ENCODE data around the gene FKBP5.

DNA sequence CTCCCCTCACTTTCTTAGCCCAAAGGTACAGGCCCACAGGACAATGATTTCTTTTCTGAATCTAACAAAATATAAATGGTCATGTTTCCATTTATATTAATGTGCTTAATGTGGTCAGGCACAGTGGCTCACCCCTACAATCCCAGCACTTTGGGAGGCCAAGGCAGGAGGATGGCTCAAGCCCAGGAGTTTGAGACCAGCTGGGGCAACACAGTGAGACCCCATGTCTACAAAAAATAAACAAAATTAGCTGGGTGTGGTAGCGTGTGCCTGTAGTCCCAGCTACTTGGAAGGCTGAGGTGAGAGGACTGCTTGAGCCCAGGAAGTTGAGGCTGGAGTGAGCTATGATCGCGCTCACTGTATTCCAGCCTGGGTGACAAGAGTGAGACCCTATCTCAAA is 98.8 kb downstream of the FKBP5 start:
- TF ChIP-seq CTCF (IDR thresholded peaks at IDR 0.05; ENCODE audit: poor library complexity, severe bottlenecking) = no peak
- TF ChIP-seq SMC3 (conservative IDR thresholded peaks at IDR 0.05; ENCODE audit: poor library complexity) = no peak
- no peak for TF ChIP-seq POLR2AphosphoS5 (IDR thresholded peaks at IDR 0.05)
- no peak for TF ChIP-seq EZH2 (IDR thresholded peaks at IDR 0.05; ENCODE audit: borderline replicate concordance, insufficient read depth, low read length, poor library complexity, severe bottlenecking)
- TF ChIP-seq, protein P1, sequence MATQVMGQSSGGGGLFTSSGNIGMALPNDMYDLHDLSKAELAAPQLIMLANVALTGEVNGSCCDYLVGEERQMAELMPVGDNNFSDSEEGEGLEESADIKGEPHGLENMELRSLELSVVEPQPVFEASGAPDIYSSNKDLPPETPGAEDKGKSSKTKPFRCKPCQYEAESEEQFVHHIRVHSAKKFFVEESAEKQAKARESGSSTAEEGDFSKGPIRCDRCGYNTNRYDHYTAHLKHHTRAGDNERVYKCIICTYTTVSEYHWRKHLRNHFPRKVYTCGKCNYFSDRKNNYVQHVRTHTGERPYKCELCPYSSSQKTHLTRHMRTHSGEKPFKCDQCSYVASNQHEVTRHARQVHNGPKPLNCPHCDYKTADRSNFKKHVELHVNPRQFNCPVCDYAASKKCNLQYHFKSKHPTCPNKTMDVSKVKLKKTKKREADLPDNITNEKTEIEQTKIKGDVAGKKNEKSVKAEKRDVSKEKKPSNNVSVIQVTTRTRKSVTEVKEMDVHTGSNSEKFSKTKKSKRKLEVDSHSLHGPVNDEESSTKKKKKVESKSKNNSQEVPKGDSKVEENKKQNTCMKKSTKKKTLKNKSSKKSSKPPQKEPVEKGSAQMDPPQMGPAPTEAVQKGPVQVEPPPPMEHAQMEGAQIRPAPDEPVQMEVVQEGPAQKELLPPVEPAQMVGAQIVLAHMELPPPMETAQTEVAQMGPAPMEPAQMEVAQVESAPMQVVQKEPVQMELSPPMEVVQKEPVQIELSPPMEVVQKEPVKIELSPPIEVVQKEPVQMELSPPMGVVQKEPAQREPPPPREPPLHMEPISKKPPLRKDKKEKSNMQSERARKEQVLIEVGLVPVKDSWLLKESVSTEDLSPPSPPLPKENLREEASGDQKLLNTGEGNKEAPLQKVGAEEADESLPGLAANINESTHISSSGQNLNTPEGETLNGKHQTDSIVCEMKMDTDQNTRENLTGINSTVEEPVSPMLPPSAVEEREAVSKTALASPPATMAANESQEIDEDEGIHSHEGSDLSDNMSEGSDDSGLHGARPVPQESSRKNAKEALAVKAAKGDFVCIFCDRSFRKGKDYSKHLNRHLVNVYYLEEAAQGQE (IDR thresholded peaks at IDR 0.05; ENCODE audit: borderline replicate concordance) = no peak

All from neural cell (in vitro differentiated cells).